GM18499 (cell line): ENCODE data around the gene C4orf50.
"Not testable (repeated sequence)": the region's sequence is repeated elsewhere in the genome, so short reads cannot be mapped to it uniquely, and the experiment has no call there.

ENCODE experiments used
- ATAC-seq: cut with Tn5 transposase; IDR thresholded peaks from one replicate; pipeline ENCODE4 v1.9.1; 2021; ENCODE audit warnings: moderate number of reproducible peaks; ENCODE audit not compliant: insufficient read depth, unreplicated experiment

The C4orf50 gene

DNA sequence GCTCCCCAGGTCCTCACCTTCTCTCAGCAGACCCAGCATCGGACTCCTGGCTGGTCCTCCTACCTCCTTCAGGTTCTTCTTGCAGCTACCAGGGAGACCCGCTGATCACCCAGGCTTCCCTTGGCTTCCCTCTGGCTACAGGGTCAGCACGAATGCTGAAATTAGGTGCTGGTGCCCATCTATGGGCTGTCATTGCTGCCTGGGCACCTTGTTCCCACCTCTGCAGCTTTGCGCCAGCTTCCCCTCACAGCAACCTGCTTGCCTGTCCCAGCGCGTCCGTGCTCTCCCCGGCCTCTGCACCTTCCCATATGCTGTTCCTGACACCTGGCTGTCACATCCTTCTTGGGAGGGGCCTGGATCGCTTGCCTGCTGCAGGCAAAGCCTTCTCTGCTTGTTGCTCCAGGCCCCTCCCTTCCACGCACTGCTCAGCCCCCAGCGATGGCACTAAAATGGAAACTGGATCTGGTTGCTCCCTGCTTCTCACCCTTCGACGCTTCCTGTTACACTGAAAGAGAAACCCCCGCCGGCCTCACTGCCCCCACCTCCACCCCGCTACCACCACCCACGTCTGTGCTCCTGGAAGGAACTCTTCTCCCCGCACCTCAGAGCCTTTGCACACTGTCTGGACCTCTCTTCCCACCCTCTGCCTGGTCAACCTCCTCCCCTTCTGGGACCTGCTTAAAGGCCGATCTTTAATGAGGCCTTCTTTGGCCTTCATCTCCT, 22.2 kb downstream of the C4orf50 start:
- ATAC-seq: no peak

DNA sequence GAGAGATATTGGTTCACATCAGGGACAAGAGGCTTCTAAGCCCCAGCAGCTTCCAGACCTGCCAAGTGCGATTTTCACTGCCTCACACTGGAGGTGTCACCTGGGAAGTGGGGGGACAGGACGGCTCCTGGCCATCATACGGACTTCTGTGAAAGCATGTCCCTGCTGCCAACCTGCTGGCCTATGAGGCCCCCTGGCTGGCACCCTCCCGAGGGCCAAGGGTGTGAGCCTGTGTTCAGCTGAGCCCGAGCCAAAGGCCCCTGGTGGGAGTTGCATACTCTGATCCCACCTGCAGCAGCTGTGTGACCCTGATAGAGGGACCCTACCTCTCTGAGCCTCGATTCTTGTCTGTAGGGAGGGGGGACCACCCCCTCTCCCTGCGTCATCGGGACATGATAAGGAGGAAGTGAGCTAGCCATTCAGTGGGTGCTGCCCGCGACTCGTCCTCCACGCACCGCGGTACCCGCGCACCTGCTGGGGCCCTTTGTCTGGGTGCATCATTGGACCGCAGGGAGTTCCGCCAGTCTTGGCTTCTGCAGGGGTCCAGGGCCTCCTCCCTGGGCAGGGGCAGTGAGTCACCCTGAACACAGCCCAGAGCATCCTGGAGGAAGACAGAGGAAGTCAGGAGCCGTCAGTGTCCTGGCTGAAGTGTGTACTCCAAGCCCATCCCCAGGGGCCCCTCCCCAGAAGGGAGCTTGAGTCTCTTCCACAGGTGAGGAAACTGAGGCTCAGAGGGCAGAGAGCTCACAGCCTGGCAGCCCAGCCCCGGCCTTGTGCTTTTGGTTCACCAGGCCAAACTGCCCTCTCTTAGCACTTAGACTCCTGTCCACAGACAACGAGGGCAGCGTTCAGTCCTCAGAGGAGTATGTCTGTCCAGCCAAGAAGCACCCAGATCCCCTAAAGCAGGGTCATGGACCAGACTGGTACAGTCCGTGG, 24.1 kb downstream of the C4orf50 start:
- ATAC-seq: no peak

DNA sequence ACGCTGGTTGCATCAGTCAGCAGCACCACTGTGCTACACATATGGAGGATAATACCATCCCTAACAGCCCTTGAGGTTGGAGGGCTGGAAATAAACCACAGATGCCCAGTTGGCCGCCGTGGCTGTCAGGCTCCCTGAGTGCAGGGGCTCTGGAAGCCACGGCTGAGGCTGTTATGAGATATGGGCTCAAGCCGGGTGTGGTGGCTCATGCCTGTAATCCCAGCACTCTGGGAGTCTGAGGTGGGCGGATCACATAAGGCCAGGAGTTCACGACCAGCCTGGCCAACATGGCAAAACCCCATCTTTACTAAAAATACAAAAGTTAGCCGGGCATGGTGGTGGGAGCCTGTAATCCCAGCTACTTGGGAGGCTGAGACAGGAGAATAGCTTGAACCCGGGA, 24.9 kb downstream of the C4orf50 start:
- ATAC-seq: not testable (repeated sequence)

DNA sequence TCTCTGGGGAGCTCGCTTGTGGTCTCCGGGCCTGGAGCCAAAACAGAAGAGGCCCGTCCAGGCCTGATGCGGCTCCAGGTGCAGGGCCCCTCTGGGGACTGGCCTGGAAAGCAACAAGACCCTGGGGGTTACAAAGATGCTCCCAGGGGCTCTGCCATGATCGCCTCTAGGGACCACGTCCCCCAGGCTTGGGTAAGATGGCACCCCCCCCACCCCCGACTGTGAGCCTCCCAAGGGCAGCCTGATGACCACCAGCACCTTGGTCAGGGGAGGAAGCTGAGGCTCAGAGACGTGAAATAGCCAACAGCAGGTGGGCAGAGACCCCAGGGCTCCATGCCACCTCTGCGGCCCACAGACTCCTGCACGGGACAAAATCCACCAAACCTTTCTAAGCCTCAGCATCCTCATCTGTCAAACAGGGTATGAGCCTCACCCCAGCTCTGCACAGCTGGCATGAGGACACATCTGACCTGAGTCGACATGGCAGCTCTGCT, 25.4 kb downstream of the C4orf50 start:
- ATAC-seq: no peak

DNA sequence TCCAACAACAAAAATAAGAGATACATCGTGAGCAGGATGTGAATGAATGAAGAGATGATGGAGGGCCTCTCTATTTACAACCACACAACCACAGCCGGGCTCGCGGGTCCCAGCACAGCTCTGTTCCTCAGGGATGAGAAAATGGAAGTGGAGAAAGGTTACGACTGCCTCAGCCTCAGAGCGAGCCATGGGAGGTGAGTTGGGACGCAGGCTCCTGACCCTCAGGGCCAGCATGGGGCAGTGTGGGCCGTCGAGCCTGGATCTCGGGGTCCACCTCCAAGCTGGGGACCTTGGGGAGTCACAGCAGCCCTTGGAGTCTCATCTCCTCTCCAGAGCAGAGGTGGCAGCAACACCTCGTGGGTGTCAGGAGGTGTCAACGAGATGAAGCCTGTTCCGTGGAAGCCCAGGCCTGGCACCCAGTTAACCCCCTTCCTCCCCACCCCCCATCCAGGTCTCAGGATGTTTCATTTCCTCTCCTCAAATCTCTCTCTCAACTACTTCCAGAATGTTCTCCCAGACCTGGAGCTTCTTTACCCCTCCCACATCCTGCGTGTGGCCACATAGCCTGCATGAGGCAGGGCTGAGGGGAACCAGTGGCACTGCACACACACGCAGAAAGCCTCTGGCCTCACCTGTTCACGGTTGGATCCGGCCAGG, 25.9 kb downstream of the C4orf50 start:
- ATAC-seq: no peak

DNA sequence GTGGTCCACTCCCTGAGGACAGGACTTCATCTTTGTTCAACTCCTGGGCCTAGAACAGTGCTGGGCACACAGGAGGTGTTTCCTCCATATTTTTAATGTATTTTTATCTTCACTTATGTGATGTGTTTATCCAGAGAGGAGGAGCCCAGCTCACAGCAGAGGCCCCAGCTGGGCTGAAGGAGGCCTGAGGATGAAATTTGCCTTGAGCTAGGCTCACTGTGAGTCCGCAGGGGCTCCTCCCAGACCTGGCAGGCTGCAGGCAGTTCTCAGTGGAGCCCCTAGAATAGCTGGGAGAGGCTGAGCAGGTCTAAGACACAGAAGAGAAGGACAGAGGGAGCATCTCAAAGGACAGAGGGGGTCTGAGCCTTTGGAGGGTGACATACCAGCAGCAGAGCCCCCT, 26.8 kb downstream of the C4orf50 start:
- ATAC-seq: no peak

DNA sequence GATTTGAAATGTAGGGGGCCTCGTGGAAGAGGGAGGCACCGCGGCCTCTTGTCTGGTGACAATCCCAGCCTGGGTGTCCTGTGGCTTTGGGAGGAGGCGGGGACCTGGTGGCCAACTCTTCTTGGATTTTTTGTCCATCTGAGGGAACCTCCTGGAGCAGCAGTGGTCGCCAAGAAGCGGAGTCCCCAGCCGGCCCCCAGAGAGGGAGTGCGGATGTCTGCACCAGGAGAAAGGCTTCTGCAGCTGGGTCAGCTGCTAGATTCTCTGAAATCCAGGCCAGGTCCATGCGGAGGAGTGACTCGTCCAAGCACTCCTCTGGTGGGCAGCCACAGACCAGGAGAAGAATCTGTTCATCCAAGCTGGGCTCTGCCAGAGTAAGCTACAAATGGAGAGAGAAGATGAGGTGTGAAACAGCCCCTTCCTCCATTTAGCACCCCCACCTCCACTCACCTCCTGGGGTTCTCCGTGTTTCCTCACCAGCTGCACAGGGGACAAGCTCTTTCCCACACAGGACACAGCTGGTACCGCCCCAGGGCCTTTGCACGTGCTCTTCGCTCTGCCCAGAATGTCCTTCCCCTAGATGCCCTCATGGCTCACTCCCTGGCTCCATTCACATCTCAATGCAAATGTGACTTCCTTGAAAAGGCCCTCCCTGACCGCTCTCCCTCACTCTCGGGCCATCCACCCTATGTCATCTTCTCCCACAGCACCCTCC, 27.6 kb downstream of the C4orf50 start:
- no peak for ATAC-seq

DNA sequence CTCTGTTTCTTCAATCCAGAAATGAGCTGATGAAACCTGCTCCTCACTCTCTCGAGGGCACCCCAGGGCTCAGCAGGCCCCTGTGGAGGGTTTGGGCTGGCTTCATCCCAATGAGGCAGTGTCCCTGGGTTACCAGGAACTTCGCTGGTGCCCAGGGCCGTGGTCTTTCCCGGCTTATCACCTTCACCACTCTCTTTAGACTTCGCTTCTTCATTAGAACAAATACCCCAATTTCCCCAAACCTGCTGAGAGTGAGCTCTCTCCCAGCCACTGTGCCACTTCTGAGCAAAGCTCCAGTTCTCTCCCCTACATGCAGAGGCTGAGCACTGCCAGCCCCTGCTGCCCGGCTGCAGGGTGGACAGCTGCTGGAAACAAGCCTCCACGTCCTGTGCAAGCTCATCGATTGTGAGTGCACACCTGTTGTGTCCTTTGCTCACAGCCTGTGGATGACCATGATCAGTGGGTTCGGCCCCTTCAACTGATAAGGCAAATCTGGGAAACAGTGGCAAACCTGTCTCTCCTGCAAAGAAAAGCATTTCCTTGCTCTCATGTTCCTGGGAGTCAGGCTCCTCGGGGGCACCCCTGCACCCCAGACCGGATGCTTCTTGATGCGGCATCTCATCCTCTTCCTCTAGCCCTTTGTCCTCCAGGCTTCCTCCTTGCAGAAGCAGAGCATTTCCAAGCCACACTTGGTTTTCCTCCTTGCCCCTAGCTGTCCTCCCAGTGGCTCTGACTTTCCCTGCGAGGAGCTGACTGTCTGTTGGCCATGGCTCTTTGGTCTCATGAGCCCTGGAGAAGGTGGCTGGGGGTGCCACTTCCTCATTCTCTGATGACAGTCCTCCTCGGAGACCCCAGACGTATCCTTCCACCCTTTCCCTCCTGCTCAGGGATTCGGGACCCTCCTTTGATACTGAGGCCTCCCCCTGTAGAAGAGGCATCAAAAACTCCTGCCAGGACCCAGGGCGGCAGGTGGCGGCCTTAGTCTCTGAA, 28.7 kb downstream of the C4orf50 start:
- ATAC-seq: no peak

DNA sequence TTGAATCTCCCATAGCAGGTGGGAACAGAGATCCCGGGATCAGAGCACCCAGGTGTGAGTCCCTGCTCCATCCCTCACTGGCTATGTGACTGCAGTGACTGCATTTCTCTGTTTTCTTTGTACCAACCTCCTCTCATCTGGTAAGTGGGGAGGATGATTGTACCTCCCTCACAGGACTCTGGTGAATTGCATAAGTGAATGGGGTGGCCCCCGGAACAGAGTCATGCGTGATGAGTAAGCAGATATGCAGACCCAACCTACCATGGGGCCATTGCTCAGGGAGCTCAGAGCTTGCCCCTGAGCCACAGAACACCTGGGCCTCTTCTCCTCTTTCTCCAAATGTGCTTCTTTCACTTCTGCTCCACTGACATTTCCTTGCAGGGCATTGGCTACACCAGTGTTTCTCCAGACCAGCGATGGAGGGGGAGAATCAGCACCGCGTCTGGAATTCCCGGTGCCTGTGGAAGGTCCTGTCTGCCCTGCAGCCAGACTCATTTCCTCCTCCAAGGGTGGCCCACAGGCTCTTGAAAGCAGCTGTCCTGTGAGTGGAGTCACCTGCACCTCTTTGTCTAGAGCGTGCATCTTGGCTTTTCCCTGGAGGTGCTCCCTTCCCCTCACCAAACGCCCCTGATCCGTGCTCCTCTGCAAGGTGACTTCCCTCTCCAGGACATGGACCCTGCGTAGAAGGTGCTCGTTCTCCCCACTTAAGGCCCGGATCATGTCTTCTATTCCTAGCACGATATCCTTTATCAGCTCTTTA, 30.0 kb downstream of the C4orf50 start:
- no peak for ATAC-seq

DNA sequence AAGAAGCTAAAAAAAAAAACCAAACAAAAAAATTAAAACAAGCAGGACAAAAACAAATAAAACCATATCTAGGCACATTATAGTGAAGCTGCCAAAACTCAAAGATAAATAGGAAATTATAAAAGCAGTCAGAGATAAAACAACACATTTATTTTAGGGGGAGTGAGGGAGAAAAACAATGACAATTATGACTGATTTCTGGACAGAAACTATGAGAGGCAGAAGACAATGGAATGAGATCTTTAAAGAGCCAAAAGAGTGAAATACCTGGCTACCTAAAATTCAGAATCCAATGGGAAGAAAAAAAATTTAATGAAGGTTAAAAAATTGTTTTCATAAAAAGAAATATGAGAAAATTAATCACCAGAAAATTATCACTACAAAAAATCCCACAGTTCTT, 33.4 kb downstream of the C4orf50 start:
- ATAC-seq: no peak

DNA sequence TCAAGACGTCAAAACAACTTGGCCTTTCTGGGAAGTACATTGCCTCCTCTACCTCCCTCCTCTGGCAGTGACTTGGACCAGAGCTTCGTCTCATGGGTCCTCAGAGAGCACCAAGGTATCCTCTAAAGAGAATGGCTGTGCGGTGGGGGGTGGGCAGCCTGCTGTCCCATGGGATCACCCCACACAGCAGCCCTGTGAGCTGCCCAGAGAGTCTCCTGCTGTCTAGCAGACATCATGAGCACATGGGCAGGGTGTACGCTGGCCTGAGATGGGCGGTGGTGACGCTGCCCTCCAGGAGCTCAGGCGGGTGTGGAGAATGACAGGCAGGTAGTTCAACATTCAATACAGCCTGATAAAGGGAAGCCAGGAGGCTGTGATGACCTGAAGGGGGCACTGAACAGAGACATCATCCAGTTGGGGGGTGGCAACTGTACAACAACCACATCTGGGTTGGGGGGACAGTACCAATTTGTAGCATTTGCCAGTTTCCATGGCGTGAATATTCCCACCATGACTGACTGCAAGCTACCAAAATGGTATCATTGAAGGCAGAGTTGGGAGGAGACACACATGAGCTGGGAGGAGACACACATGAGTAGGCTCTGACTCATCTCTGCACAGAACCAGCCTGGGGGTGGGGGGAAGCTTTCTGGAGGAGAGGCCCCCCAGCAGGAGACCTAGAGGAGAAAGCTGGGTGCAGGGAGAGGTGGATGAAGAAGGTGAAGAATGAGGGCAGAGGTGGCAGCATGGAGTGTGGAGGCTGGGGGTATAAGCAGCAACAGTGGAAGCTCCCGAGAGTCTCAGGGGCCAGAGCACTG, 35.9 kb downstream of the C4orf50 start:
- no peak for ATAC-seq

DNA sequence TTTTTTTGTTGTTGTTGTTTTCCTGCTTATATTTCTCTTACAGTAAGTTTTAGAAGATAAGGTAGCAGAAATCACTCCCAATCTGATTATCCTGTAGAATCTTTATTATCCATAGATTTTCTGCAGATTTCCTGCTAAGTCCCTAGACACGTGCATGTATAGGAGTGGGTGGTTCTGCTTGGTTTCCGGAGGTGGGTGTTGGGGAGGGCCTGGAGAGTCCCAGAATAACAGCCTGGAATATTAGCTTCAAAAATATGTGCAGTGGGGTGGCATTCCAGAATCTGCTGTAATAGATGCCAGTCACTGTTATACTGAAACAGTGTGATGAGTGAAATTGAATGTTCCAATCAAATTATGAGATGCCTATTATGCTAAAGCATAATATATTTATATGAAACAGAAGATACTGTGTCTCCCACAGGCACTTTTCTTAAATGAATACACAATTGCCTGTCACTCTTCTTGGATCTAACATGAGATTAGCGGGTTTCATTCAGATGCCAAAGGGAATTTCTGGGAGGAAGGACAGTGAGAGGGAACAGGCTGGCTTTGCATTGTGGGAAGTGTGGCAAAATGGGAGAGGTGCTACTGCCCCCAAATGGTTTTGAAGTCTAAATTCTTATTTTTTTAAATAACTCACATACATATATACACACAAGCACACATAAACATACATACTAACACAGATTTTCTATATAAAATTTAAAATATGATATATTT, 37.6 kb downstream of the C4orf50 start:
- no peak for ATAC-seq

DNA sequence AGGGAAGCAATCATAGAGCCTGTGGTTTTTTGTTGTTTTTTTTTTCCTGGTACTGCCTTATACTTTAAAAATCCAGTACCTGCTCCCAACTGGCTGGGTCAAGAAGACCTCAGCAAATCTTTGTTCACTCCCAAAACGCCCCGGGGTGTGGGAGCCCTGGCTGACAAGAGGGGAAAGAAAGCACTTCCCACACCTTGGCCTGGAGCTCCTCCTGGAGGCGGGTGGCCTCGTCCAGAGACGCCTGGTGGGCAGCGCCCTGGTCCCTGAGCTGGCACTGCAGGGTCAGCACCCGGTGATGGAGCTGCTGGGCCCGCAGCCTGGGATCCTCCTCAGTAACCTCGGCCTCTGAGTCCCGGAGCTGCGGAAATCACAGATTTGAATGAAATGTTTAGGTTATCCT, 38.2 kb downstream of the C4orf50 start:
- ATAC-seq: no peak

DNA sequence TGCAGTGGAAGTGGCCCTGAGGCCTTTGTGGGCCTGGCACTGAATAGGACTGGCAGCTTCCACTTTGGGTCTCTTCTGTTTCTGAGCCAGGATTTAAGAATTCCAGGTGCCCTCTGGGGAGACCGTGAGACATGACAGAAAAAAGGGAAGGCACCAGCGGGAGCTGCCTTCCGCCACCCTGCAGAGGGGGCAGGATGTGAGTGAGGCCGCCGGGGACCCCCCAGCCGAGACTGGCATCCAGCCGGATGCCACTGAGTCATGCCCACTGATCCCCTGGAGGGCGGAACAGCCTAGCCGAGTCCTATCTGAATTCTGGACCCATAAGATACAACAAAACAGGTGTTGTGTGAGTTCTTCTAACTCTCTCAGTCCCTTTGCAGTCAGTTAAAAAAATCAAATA, 41.3 kb downstream of the C4orf50 start:
- ATAC-seq: no peak

DNA sequence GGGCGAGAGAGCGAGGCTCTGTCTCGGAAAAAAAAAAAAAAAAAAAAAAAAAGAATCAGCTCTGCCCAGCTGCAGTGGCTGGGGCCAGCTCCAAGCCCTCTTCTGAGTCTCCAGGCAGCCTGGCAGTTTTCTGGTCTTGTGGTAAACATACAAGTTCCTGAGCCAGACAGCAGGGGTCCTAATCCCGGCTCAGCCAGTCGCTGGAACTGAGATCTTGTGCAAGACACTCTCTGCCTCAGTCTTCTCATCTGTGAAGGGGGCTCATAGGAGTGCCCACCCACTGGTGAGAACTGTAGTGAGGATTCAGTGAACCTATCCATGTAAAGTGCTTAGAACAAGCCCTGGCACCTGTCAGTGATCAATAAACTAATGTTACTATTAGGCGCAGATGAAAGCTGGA, 41.8 kb downstream of the C4orf50 start:
- ATAC-seq: no peak

DNA sequence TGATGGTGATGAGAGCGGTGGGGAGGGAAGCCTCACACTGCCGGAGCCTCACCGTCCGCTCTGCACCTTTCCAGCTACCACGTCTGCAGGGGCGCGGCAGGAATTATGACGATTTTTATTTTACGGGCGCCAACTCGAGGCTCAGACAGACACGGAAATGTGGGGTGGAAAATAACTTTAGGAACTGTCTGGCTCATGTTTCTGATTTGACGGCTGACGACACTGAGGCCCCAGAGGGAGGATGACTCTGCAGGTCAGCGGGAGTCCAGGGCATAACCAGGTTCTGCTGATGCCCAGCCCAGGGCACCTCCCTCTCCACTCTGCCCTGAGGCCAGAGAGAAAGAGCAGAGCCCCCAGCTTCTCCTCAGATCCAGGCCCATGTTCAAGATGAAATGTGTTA, 43.9 kb downstream of the C4orf50 start:
- ATAC-seq: no peak
